H1 (cell line): ENCODE data around the gene KIT. TPM values are rescaled to one million over a fixed set of nuclear protein-coding genes. Genes with fewer than 3 reads are reported as not detected.
A peak's percentile ranks its signal among the peaks of the same experiment; 100 is the strongest.

Source experiments
- ATF3 ChIP-seq: IDR thresholded peaks from 2 replicates; pipeline ENCODE4 v1.6.1; 2011; ENCODE audit warnings: low read depth, mild to moderate bottlenecking, low read length; ENCODE audit not compliant: insufficient read depth
- BACH1 ChIP-seq: IDR thresholded peaks from 2 replicates; pipeline ENCODE4 v1.6.1; 2012; ENCODE audit warnings: low read length, improper control_type of control experiment
- CHD1 ChIP-seq: IDR thresholded peaks from 2 replicates; pipeline ENCODE4 v1.6.1; 2012; ENCODE audit warnings: low read depth, low read length, improper control_type of control experiment
- CREB1 ChIP-seq: IDR thresholded peaks from 2 replicates; pipeline ENCODE4 v1.6.1; 2012; ENCODE audit warnings: inconsistent platforms
- FOSL1 ChIP-seq: IDR thresholded peaks from 2 replicates; pipeline ENCODE4 v1.6.1; 2011; ENCODE audit warnings: mild to moderate bottlenecking, low read depth, low read length, moderate library complexity; ENCODE audit not compliant: insufficient read depth
- HDAC2 ChIP-seq, 2 experiments: fragments of 300-600 bp in 1 of 2; sonication (generic) in 1 of 2; IDR thresholded peaks; 2 replicates each; pipeline ENCODE4 v1.6.1; 2011 to 2012; ENCODE audit warnings: low read depth in 2 of 2, low read length in 2 of 2, mild to moderate bottlenecking in 2 of 2, moderate library complexity in 2 of 2, borderline replicate concordance in 1 of 2, inconsistent platforms in 1 of 2
- JUND ChIP-seq: IDR thresholded peaks from 2 replicates; pipeline ENCODE4 v1.6.1; 2011; ENCODE audit warnings: mild to moderate bottlenecking, improper control_type of control experiment, low read length
- NANOG ChIP-seq: IDR thresholded peaks from 2 replicates; pipeline ENCODE4 v1.6.1; 2011; ENCODE audit warnings: low read length, low read depth, mild to moderate bottlenecking, inconsistent platforms; ENCODE audit not compliant: insufficient read depth, poor library complexity, severe bottlenecking
- POLR2A ChIP-seq, 2 experiments: IDR thresholded peaks; 1 replicate in 1 of 2; 2 replicates in 1 of 2; pipeline ENCODE4 v1.6.1; 2011; ENCODE audit warnings: low read depth in 2 of 2, low read length in 2 of 2, mild to moderate bottlenecking in 2 of 2; ENCODE audit errors: control extremely low read depth in 1 of 2
- RNF2 ChIP-seq: fragments of 200-900, 300-1000 bp; sonication (generic); IDR thresholded peaks from 2 replicates; pipeline ENCODE4 v1.7.1; 2016; ENCODE audit warnings: borderline replicate concordance, low read depth, mild to moderate bottlenecking, antibody characterized with exemption, low read length; ENCODE audit not compliant: poor library complexity, severe bottlenecking; ENCODE audit errors: missing control alignments
- TBP ChIP-seq: IDR thresholded peaks from 2 replicates; pipeline ENCODE4 v1.6.1; 2011; ENCODE audit warnings: low read depth, low read length, improper control_type of control experiment
- YY1 ChIP-seq: IDR thresholded peaks from 2 replicates; pipeline ENCODE4 v1.6.1; 2011; ENCODE audit warnings: low read depth, mild to moderate bottlenecking, low read length
- polyA plus RNA-seq, 7 experiments: library from polyadenylated mRNA; depleted of rRNA in 3 of 7; stranded (reverse) in 5 of 7; unstranded in 2 of 7; fragments of >200 nt in 5 of 7; fragments of 200-250 nt in 2 of 7; gene quantifications; 1 replicate in 5 of 7; 2 replicates in 1 of 7; 4 replicates in 1 of 7; pipeline versions ENCODE4 v1.2.1 to v1.2.3, GENCODE V29; 2011 to 2013; ENCODE audit warnings: missing spikeins in 2 of 7, mixed read lengths in 2 of 7
- total RNA-seq: library from RNA; stranded (reverse); fragmentation: NEBNext Ultra II Directional; extraction: Animal tissue kit (Norgen Biotek cat#: 25700); gene quantifications from 2 replicates; pipeline ENCODE4 v1.2.1, GENCODE V29; 2021
- TF ChIP-seq, protein P1 (sequence below): IDR thresholded peaks from 2 replicates; pipeline ENCODE4 v1.6.1; 2012; ENCODE audit warnings: inconsistent platforms
- TF ChIP-seq, protein P2 (sequence below): IDR thresholded peaks from 2 replicates; pipeline ENCODE4 v1.6.1; 2011; ENCODE audit warnings: low read length, improper control_type of control experiment

KIT gene
- total and polyA plus RNA-seq, 2 of the 8 experiments (the other 6 are each of a cell fraction or from before 2014, with no cell fraction given), result 14.4 to 24.8 TPM

DNA sequence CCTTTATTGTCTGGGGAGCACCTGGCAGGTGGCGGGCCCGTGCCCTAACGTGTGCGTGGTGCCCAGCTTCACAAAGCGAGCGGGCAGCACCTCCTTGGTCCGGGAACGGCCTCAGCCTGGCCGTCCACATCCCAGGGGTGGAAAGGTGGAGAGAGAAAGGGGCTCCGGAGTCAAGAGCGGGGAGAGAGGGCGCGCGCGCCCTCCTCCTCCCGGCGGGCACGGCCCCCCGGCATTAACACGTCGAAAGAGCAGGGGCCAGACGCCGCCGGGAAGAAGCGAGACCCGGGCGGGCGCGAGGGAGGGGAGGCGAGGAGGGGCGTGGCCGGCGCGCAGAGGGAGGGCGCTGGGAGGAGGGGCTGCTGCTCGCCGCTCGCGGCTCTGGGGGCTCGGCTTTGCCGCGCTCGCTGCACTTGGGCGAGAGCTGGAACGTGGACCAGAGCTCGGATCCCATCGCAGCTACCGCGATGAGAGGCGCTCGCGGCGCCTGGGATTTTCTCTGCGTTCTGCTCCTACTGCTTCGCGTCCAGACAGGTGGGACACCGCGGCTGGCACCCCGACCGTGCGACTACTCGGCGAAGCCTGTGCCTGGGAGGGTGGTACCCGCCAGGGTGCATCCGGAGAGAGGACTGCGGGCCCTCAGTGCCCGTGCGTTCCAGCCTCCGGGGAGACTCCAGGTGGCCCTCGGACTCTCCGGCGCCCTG is at the start of gene KIT (continued):
- TF ChIP-seq RNF2, result peak; percentile 39
- TF ChIP-seq TBP, result peak; percentile 68
- no peak for TF ChIP-seq CHD1
- TF ChIP-seq ATF3, result no peak
- TF ChIP-seq CREB1, result no peak; the same call in 1 of the 2 replicates
- TF ChIP-seq HDAC2 (IDR thresholded peaks at IDR 0.05; ENCODE audit: borderline replicate concordance in 1 of 2, low read depth in 2 of 2, low read length in 2 of 2), result peak in 1 of 2 experiments; percentile 13; a peak in 1 of 4 replicates
- TF ChIP-seq FOSL1, result no peak
- TF ChIP-seq YY1, result peak; percentile 52; the same call in 1 of the 2 replicates
- TF ChIP-seq BACH1, result no peak
- peak; percentile 80 to 86 for TF ChIP-seq POLR2A (IDR thresholded peaks at IDR 0.05; ENCODE audit: control extremely low read depth in 1 of 2, low read depth in 2 of 2, low read length in 2 of 2)
- TF ChIP-seq, protein P1, sequence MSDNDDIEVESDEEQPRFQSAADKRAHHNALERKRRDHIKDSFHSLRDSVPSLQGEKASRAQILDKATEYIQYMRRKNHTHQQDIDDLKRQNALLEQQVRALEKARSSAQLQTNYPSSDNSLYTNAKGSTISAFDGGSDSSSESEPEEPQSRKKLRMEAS, result peak; percentile 80
- TF ChIP-seq, protein P2, sequence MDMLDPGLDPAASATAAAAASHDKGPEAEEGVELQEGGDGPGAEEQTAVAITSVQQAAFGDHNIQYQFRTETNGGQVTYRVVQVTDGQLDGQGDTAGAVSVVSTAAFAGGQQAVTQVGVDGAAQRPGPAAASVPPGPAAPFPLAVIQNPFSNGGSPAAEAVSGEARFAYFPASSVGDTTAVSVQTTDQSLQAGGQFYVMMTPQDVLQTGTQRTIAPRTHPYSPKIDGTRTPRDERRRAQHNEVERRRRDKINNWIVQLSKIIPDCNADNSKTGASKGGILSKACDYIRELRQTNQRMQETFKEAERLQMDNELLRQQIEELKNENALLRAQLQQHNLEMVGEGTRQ, result no peak
- TF ChIP-seq NANOG, result no peak
- TF ChIP-seq JUND, result no peak
